ENCODE measurements around the gene SORCS3. TPM values are rescaled to one million over a fixed set of nuclear protein-coding genes. Genes with fewer than 3 reads are reported as not detected.

The SORCS3 gene
- total RNA-seq, 6 experiments from 2014 or later, result not detected

DNA sequence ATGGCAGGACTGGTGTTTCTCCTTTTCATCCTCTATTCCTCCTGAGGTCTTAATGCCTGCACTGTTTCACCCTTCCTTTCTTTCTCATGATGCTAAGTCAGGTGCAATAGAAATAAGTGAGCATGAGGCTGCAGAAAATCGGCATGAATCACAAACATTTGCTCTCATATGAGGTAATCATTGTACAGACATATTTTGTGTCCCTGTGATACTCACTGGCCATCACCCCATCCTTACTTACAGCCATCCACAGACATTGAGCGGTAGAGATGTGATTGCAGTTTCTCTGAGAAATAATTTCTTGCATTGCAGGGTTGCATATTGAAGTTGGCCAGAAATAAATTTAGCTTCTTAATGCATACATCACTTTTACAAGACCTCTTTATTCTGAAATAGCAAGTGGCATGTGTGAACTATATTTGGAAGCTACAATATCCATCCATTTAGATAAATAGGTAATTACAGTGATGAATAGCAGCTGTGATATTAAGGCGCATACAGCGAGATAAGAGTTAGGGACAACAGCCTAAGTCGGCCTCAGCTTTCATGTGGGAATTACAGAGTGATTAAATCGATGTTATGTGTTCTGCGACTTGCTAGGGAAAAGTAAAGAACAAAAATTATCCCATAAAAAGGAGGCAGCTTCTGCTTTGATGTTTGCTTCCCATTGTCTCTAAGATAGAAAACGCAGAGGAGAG lies 612.6 kb downstream of the SORCS3 start:
- ATAC-seq, result no peak
- no peaks in the 10 kb centered on the region for H3K36me3 ChIP-seq
- no peaks in the 10 kb centered on the region for H3K4me1 ChIP-seq
- 50% methylated on average over 8 of the region's 8 CpGs for WGBS (ENCODE audit: insufficient coverage, low coverage, low lambda C conversion rate, missing lambda C conversion rate)
- no peak for DNase-seq
- TF ChIP-seq POLR2A (IDR thresholded peaks at IDR 0.05), result no peak
- TF ChIP-seq, protein P1, sequence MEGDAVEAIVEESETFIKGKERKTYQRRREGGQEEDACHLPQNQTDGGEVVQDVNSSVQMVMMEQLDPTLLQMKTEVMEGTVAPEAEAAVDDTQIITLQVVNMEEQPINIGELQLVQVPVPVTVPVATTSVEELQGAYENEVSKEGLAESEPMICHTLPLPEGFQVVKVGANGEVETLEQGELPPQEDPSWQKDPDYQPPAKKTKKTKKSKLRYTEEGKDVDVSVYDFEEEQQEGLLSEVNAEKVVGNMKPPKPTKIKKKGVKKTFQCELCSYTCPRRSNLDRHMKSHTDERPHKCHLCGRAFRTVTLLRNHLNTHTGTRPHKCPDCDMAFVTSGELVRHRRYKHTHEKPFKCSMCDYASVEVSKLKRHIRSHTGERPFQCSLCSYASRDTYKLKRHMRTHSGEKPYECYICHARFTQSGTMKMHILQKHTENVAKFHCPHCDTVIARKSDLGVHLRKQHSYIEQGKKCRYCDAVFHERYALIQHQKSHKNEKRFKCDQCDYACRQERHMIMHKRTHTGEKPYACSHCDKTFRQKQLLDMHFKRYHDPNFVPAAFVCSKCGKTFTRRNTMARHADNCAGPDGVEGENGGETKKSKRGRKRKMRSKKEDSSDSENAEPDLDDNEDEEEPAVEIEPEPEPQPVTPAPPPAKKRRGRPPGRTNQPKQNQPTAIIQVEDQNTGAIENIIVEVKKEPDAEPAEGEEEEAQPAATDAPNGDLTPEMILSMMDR (IDR thresholded peaks at IDR 0.05), result no peak
- H3K27me3 ChIP-seq, result no peaks in the 10 kb centered on the region
- H3K27ac ChIP-seq, result no peak overlapping the region
- no peak overlapping the region for H3K4me3 ChIP-seq
- H3K9me3 ChIP-seq, result no peaks in the 10 kb centered on the region
- intact Hi-C loops (cut with DNase I), result no loop called here

DNA sequence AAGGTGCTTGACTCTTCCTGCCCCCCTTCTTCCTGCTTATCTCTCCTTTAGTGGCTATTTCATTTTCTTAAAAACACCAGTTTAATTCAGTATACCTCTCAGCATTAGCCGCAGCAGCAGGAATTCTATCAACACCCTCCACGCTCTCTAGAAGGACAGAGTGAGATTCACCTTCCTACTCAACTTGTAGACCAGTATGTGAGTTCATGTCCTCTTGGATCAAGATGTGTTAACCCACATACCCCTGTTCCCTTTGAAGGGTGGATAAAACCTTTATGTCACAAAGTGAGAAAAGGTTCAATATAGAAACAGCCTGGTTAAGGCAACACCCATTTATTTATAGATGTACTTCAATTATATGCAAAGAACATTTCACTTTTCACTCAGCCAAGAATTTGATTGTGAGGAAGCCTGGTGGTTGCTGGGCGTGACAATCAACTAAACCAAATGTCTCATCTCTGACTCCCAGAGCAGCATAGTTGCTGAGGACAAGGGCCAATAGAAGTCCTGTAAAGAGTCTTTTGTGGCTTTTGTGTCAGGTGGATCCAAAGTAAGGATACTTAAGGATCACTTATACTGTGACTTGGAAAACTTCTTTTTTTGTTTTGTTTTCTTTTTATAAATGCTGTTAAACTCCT lies 617.1 kb downstream of the SORCS3 start:
- Histone ChIP-seq H3K27me3 (no peaks in the 10 kb centered on the region), H3K9me3 (no peaks in the 10 kb centered on the region), H3K4me3 (no peak overlapping the region), H3K36me3 (no peaks in the 10 kb centered on the region), H3K27ac (no peak overlapping the region), H3K4me1 (no peaks in the 10 kb centered on the region)
- intact Hi-C loops (cut with DNase I), result no loop called here
- no peak for DNase-seq
- WGBS (ENCODE audit: insufficient coverage, low coverage, low lambda C conversion rate, missing lambda C conversion rate), result 49% methylated on average over 3 of the region's 3 CpGs
- TF ChIP-seq POLR2A (IDR thresholded peaks at IDR 0.05), result no peak
- TF ChIP-seq, protein P1 (IDR thresholded peaks at IDR 0.05), result no peak
- no peak for ATAC-seq

DNA sequence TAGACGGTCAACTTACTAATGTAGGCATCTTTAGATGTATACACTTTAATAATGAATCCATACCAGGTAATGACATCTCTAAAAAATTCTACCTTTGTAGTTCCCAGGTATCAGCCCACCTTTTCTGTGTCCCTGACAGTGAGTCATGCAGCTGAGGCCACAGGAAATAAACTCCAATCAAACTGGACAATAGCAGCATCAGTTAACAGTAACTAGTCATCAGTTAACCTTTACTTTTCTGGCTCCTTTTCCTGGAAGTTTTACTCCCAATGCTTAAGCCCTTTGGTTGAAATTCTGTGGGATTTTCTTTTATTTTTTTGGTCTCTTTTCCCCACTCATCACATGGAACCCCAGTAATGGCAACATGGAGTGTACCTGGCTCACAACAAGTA lies 617.6 kb downstream of the SORCS3 start:
- Histone ChIP-seq H3K4me1 (no peaks in the 10 kb centered on the region), H3K9me3 (no peaks in the 10 kb centered on the region), H3K27ac (no peak overlapping the region), H3K4me3 (no peak overlapping the region), H3K27me3 (no peaks in the 10 kb centered on the region), H3K36me3 (no peaks in the 10 kb centered on the region)
- WGBS (ENCODE audit: insufficient coverage, low coverage, low lambda C conversion rate, missing lambda C conversion rate), result 13% methylated on average over 1 of the region's 1 CpG
- intact Hi-C loops (cut with DNase I), result no loop called here
- ATAC-seq, result no peak
- no peak for TF ChIP-seq POLR2A (IDR thresholded peaks at IDR 0.05)
- TF ChIP-seq, protein P1 (IDR thresholded peaks at IDR 0.05), result no peak
- no peak for DNase-seq

DNA sequence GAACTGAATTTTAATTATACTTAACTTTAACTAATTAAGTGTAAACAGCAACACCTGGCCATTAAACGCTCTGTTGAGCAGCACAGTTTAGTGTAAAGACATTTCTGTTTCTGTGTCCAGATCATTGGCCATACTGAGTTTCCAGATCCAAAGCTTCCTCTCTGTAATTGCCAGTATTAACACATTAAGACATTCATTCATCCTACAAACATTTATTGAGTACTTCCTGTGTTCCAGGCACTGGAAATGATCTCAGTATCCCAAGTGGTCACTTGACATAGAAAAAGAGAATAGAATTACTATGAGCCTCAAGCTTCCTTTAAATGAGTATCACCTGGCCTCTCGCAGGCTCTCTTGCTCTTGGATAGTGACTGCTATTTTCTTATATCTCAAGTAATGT lies 618.1 kb downstream of the SORCS3 start:
- no peaks in the 10 kb centered on the region for H3K36me3 ChIP-seq
- no peaks in the 10 kb centered on the region for H3K27me3 ChIP-seq
- H3K9me3 ChIP-seq, result no peaks in the 10 kb centered on the region
- no peak for ATAC-seq
- no peak for TF ChIP-seq POLR2A (IDR thresholded peaks at IDR 0.05)
- TF ChIP-seq, protein P1 (IDR thresholded peaks at IDR 0.05), result no peak
- H3K27ac ChIP-seq, result no peak overlapping the region
- no peaks in the 10 kb centered on the region for H3K4me1 ChIP-seq
- H3K4me3 ChIP-seq, result no peak overlapping the region
- intact Hi-C loops (cut with DNase I), result no loop called here
- 42% methylated on average over 2 of the region's 2 CpGs for WGBS (ENCODE audit: insufficient coverage, low coverage, low lambda C conversion rate, missing lambda C conversion rate)
- no peak for DNase-seq

All from right lobe of liver (tissue), 6 donors.